ENCODE results near the gene TMEM30B.

GRCh38 chr14:61325166-61325565 is 44.0 kb upstream of the TMEM30B start:
- TF ChIP-seq CTCF (IDR thresholded peaks at IDR 0.05) (no peak), POLR2A (IDR thresholded peaks at IDR 0.05) (no peak)

Measured in right lobe of liver (tissue), 4 donors.